Tibial nerve (tissue), 4 donors: ENCODE measurements around the gene BID. TPM values are rescaled to one million over a fixed set of nuclear protein-coding genes. Genes with fewer than 3 reads are reported as not detected.

Experiments used
- DNase-seq, 2 donors: peaks; one replicate each; pipeline ENCODE4 v3.0.0-alpha.2; 2019; ENCODE audit warnings: low spot score in 2 of 2
- H3K27ac ChIP-seq, 4 donors: fragments of 200-600 bp; sonication (generic) in 3 of 4; one replicate each; pipeline ENCODE4 v1.5.1; 2017 to 2019; ENCODE audit warnings: mild to moderate bottlenecking in 1 of 4
- H3K27me3 ChIP-seq, 2 donors: fragments of 200-600 bp; sonication (generic) in 1 of 2; one replicate each; pipeline versions ENCODE4 v1.5.1 to v1.6.0; 2017 to 2019
- H3K36me3 ChIP-seq, 3 donors: fragments of 200-600 bp; sonication (generic); one replicate each; pipeline ENCODE4 v1.5.1; 2018 to 2019
- H3K4me1 ChIP-seq, 4 donors: fragments of 200-600 bp; sonication (generic) in 3 of 4; one replicate each; pipeline ENCODE4 v1.5.1; 2017 to 2019
- H3K4me3 ChIP-seq, 4 donors: fragments of 200-600 bp; sonication (generic) in 3 of 4; one replicate each; pipeline ENCODE4 v1.5.1; 2017 to 2019; ENCODE audit warnings: mild to moderate bottlenecking in 1 of 4, moderate library complexity in 1 of 4
- H3K9me3 ChIP-seq, 4 donors: fragments of 200-600 bp; sonication (generic) in 3 of 4; one replicate each; pipeline ENCODE4 v1.5.1; 2017 to 2019
- CTCF ChIP-seq, 5 experiments: fragments of 200-600 bp in 3 of 5; fragments of 450-650 bp in 2 of 5; sonication (generic) in 3 of 5; IDR thresholded peaks; one replicate each; pipeline ENCODE4 v1.5.1; 2016 to 2019; ENCODE audit warnings: antibody characterized with exemption in 5 of 5, mild to moderate bottlenecking in 3 of 5, moderate library complexity in 2 of 5
- EP300 ChIP-seq, 2 donors: sonication (generic); formaldehyde crosslinking; IDR thresholded peaks; one replicate each; pipeline ENCODE4 v1.6.1; 2017; ENCODE audit warnings: antibody characterized with exemption in 2 of 2, mild to moderate bottlenecking in 1 of 2
- POLR2A ChIP-seq, 2 donors: fragments of 450-650 bp; IDR thresholded peaks; one replicate each; pipeline ENCODE4 v1.6.1; 2017; ENCODE audit warnings: antibody characterized with exemption in 2 of 2, mild to moderate bottlenecking in 2 of 2, moderate library complexity in 2 of 2
- WGBS, 2 donors: methylation state at CpG; one replicate each; pipeline ENCODE4 v1.1.5; 2018; 5-methylcytosine and 5-hydroxymethylcytosine counted together
- total RNA-seq, 4 donors: library from RNA; depleted of rRNA; stranded (reverse); fragments of >200 nt; gene quantifications; one replicate each; pipeline ENCODE4 v1.1.0, GENCODE V29; 2016

BID gene
- total RNA-seq, 4 donors from 2014 or later = 6.3 to 47.1 (median 13.7) TPM

DNA sequence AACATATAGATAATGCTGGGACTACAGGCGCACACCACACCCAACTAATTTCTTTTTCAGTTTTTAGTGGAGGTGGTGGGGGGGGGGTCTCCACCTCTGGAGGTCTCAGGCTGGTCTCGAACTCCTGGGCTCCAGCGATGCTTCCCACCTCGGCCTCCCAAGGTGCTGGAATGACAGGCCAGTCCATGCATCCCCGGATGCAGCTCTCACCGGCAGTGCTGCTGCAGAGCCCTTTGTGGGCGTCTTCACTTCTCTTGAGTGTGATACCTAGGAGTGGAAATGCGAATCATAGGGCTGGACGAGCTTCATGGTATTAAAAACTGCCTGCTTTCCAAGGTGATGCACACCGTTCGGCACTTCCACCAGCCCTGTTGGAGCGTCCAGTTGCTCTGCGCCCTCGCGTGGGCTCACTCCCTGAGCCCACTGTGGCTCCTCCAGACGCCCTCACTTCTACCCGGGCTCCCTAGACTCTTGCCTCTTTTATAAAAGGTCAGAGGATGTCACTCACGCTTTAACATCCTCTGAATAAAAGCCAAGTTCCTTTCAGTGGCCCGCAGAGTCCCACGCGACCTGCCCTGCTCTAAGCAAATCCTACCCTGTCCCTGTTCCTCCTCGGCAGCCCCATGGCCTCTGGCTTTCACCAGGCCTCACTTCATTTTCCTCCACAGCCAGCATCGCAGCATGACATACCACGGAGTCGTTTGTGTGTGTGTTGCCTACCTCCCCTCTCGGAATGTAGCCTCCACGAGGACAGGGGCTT is 837 bp upstream of the BID start:
- Histone ChIP-seq H3K4me3 (peak overlapping the region in 2 of 4 donors; percentile 73 to 83), H3K36me3 (no peaks in the 10 kb centered on the region), H3K4me1 (peaks cover 0 to 30% (median 11%) of the 10 kb centered on the region in 4 donors), H3K9me3 (no peaks in the 10 kb centered on the region), H3K27me3 (no peaks in the 10 kb centered on the region), H3K27ac (peak overlapping the region in 1 of 4 donors; percentile 87)
- DNase-seq = no peak
- WGBS, 2 donors = 81% methylated on average over 27 of the region's 27 CpGs
- TF ChIP-seq CTCF (IDR thresholded peaks at IDR 0.05) = no peak
- TF ChIP-seq EP300 (IDR thresholded peaks at IDR 0.05) = no peak
- TF ChIP-seq POLR2A (IDR thresholded peaks at IDR 0.05) = no peak

GRCh38 chr22:17773606-17774205 is 563 bp downstream of the BID start:
- no peak for DNase-seq
- peaks cover 0 to 30% (median 11%) of the 10 kb centered on the region in 4 donors for H3K4me1 ChIP-seq
- H3K36me3 ChIP-seq = no peaks in the 10 kb centered on the region
- H3K4me3 ChIP-seq = peak overlapping the region; percentile 41 to 83 (median 63)
- no peak for TF ChIP-seq POLR2A (IDR thresholded peaks at IDR 0.05)
- no peak for TF ChIP-seq CTCF (IDR thresholded peaks at IDR 0.05)
- no peak for TF ChIP-seq EP300 (IDR thresholded peaks at IDR 0.05)
- WGBS, 2 donors = 4 to 5% methylated on average over 27 to 33 of the region's 47 CpGs
- H3K27me3 ChIP-seq = no peaks in the 10 kb centered on the region
- H3K27ac ChIP-seq = peak overlapping the region in 2 of 4 donors; percentile 76 to 87
- H3K9me3 ChIP-seq = no peaks in the 10 kb centered on the region

- TF ChIP-seq POLR2A (IDR thresholded peaks at IDR 0.05) (no peak), EP300 (IDR thresholded peaks at IDR 0.05) (no peak), CTCF (IDR thresholded peaks at IDR 0.05) (no peak)
Observed at GRCh38 chr22:17772958-17773605, 1.2 kb downstream of the BID start.

DNA sequence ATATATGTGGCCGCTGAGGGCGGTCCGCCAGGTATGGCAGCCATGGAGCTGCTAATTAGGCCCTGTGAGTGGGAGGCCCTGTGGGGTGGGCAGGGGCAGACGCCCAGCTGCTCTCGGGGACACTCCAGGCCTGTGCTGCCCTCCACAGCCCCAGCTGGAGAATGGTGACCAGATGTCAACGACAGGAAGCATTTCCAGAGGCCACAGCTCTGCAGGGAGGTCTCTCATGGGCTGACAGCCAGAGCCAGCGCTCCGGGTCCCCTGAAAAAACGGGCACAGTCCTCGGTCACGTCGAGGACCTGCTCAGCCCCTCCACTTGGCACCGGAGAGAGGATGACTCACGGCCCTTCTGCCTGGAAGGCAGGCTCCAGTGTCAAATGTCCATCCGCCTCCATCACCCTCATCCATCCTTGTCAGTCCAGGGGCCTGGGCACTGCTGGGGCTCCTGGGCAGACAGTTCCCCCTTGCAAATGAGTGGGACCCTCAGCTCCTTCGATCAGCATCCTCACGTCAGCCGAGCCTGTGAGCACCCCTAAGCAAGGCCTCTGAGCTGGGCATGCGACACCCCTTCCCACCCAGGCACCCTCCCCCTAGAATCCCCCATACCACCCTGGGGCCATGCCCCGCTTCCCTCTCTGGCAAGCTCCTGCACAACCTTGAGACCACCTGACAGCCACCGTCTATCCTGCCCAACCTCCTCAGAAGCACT is 1.9 kb downstream of the BID start:
- no peaks in the 10 kb centered on the region for H3K27me3 ChIP-seq
- peaks cover 0 to 30% (median 13%) of the 10 kb centered on the region in 4 donors for H3K4me1 ChIP-seq
- DNase-seq = no peak
- H3K27ac ChIP-seq = no peak overlapping the region
- 61 to 84% methylated on average over 7 to 14 of the region's 21 CpGs for WGBS, 2 donors
- H3K4me3 ChIP-seq = peak overlapping the region in 2 of 4 donors; percentile 73 to 83
- no peak for TF ChIP-seq CTCF (IDR thresholded peaks at IDR 0.05)
- TF ChIP-seq EP300 (IDR thresholded peaks at IDR 0.05) = no peak
- no peak for TF ChIP-seq POLR2A (IDR thresholded peaks at IDR 0.05)
- no peaks in the 10 kb centered on the region for H3K9me3 ChIP-seq
- H3K36me3 ChIP-seq = no peaks in the 10 kb centered on the region

More at GRCh38 chr22:17772958-17773605, 1.2 kb downstream of the BID start:
- Histone ChIP-seq H3K36me3 (no peaks in the 10 kb centered on the region), H3K4me1 (peaks cover 0 to 30% (median 11%) of the 10 kb centered on the region in 4 donors), H3K9me3 (no peaks in the 10 kb centered on the region), H3K4me3 (peak overlapping the region in 3 of 4 donors; percentile 41 to 83 (median 73)), H3K27ac (no peak overlapping the region), H3K27me3 (no peaks in the 10 kb centered on the region)
- no peak for DNase-seq
- WGBS, 2 donors = 46 to 58% methylated on average over 14 to 18 of the region's 18 CpGs
